WERI-Rb-1 (cell line): ENCODE measurements around the gene PPP2R3A.

Source experiments
- DNase-seq: peaks from one replicate; pipeline ENCODE4 v3.0.0-alpha.2; 2020
- H3K27ac ChIP-seq: fragments of 250-450 bp; sonication (Bioruptor Pico); 2 replicates; pipeline ENCODE4 v1.5.1; 2020; ENCODE audit warnings: mild to moderate bottlenecking, moderate library complexity
- H3K27me3 ChIP-seq: fragments of 250-450 bp; sonication (Bioruptor Pico); 2 replicates; pipeline ENCODE4 v1.5.1; 2021; ENCODE audit warnings: mild to moderate bottlenecking, low read depth, moderate library complexity; ENCODE audit not compliant: insufficient read depth, severe bottlenecking
- H3K36me3 ChIP-seq: fragments of 250-450 bp; sonication (Bioruptor Pico); 2 replicates; pipeline ENCODE4 v1.5.1; 2020; ENCODE audit warnings: mild to moderate bottlenecking, moderate library complexity
- H3K4me3 ChIP-seq: 2 replicates; pipeline ENCODE4 v1.5.1; 2011; ENCODE audit warnings: low read depth, mild to moderate bottlenecking, control low read depth, low read length
- H3K9me3 ChIP-seq: fragments of 250-450 bp; sonication (Bioruptor Pico); 2 replicates; pipeline ENCODE4 v1.5.1; 2021; ENCODE audit warnings: mild to moderate bottlenecking, moderate library complexity; ENCODE audit not compliant: severe bottlenecking
- TF ChIP-seq, protein P1 (sequence below): IDR thresholded peaks from 2 replicates; pipeline ENCODE4 v1.5.1; 2011; ENCODE audit warnings: low read depth, mild to moderate bottlenecking, control low read depth, inconsistent platforms, low read length

The PPP2R3A gene

DNA sequence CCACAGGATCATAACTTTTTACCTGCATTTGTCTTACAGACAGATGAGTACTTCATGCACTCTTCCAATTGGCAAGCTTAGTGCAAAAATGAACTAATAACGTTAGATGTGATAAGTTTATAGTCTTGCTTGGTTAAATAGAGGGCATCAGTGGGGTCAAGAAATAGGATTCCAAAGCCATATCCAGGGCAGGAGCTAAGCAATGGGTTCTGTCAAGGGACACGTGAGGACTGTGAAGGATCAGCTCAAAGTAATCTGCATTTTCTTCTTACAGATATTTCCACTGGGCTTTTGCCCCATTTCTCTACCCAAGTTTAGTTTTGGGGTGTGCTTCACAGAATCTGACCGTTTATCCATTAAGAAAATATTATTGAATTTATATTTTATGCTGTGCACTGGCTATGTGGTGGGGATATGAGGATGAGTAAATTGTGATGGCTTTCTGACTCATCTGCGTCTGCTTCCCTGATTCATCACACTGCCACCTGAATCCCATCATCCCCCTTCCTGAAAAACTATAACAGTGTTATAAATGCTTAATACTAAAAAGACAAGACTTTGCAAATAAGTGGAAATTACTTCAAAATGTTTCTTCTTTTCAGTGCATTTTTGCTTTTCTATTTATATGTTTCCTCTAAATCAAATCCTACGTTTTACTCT lies 17.5 kb downstream of the PPP2R3A start:
- Histone ChIP-seq H3K27me3 (no peaks in the 10 kb centered on the region), H3K27ac (no peak overlapping the region)
- TF ChIP-seq, protein P1, sequence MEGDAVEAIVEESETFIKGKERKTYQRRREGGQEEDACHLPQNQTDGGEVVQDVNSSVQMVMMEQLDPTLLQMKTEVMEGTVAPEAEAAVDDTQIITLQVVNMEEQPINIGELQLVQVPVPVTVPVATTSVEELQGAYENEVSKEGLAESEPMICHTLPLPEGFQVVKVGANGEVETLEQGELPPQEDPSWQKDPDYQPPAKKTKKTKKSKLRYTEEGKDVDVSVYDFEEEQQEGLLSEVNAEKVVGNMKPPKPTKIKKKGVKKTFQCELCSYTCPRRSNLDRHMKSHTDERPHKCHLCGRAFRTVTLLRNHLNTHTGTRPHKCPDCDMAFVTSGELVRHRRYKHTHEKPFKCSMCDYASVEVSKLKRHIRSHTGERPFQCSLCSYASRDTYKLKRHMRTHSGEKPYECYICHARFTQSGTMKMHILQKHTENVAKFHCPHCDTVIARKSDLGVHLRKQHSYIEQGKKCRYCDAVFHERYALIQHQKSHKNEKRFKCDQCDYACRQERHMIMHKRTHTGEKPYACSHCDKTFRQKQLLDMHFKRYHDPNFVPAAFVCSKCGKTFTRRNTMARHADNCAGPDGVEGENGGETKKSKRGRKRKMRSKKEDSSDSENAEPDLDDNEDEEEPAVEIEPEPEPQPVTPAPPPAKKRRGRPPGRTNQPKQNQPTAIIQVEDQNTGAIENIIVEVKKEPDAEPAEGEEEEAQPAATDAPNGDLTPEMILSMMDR = no peak

DNA sequence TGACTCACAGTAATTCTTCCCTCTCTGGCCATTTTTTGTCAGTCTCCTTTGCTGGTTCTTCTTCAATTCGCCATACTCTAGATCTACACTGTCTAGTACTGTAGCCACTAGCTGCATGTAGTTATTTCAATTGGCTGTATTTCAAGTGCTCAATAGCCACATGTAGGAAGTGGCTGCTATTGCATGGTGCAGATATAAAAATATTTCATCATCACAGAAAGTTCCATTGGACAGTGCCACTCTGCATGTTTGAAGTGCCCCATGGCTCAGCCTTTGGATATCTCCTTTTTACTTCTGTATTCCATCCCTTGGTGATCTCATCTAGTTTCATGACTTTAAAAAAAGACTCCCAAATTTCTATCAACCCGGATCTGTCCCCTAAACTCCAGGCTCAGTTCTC lies 22.1 kb downstream of the PPP2R3A start:
- DNase-seq = no peak
- Histone ChIP-seq H3K9me3 (no peaks in the 10 kb centered on the region), H3K27ac (no peak overlapping the region), H3K27me3 (no peaks in the 10 kb centered on the region), H3K4me3 (no peak overlapping the region), H3K36me3 (no peaks in the 10 kb centered on the region)
- TF ChIP-seq, protein P1 = no peak

More for the DNA sequence above, 17.5 kb downstream of the PPP2R3A start:
- no peaks in the 10 kb centered on the region for H3K9me3 ChIP-seq
- no peak for DNase-seq
- H3K36me3 ChIP-seq = no peaks in the 10 kb centered on the region
- H3K4me3 ChIP-seq = no peak overlapping the region

GRCh38 chr3:135989242-135989641 lies 23.7 kb downstream of the PPP2R3A start:
- no peaks in the 10 kb centered on the region for H3K27me3 ChIP-seq
- no peak overlapping the region for H3K27ac ChIP-seq
- H3K36me3 ChIP-seq = no peaks in the 10 kb centered on the region
- no peak overlapping the region for H3K4me3 ChIP-seq
- H3K9me3 ChIP-seq = no peaks in the 10 kb centered on the region
- no peak for DNase-seq
- TF ChIP-seq, protein P1 = no peak

- no peak overlapping the region for H3K4me3 ChIP-seq
- H3K27me3 ChIP-seq = no peaks in the 10 kb centered on the region
- H3K9me3 ChIP-seq = no peaks in the 10 kb centered on the region
- H3K27ac ChIP-seq = no peak overlapping the region
- TF ChIP-seq, protein P1 = no peak
- H3K36me3 ChIP-seq = no peaks in the 10 kb centered on the region
- no peak for DNase-seq
Observed at GRCh38 chr3:135990903-135991302, 25.4 kb downstream of the PPP2R3A start.

DNA sequence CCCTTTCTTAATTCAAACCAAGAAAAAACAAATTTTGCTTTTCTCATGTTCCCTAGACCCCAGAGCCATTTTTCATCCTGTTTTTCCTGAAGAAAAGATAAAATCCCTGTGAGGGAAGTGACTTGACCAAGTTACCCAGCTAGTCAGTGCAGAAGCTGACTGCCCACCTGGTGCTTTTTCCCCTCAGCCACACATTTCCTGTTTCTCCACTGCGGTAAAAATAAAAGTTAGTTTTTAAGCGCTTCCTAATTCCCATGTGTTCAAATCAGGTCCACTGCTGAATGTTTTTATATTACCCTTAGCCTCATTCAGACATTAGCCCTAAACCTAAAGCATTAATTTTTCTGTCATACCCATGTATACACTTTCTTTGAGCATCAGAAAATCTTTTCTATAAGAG lies 26.1 kb downstream of the PPP2R3A start:
- Histone ChIP-seq H3K4me3 (no peak overlapping the region), H3K27ac (no peak overlapping the region), H3K27me3 (no peaks in the 10 kb centered on the region), H3K9me3 (no peaks in the 10 kb centered on the region), H3K36me3 (no peaks in the 10 kb centered on the region)
- DNase-seq = no peak
- TF ChIP-seq, protein P1 = no peak

GRCh38 chr3:135992072-135992471 lies 26.5 kb downstream of the PPP2R3A start:
- H3K9me3 ChIP-seq = no peaks in the 10 kb centered on the region
- H3K27me3 ChIP-seq = no peaks in the 10 kb centered on the region
- TF ChIP-seq, protein P1 = no peak
- no peak overlapping the region for H3K27ac ChIP-seq
- H3K36me3 ChIP-seq = no peaks in the 10 kb centered on the region
- DNase-seq = no peak
- no peak overlapping the region for H3K4me3 ChIP-seq
